HCT116 (cell line): ENCODE data around the gene BAIAP2. TPM values are rescaled to one million over a fixed set of nuclear protein-coding genes. Genes with fewer than 3 reads are reported as not detected.

ENCODE experiments used
- ATAC-seq: fragments of 200-7000 bp; cut with Tn5 transposase; 2 replicates; pipeline ENCODE4 v1.9.1; 2020; ENCODE audit warnings: mild to moderate bottlenecking, moderate library complexity
- BruUV-seq: library from RNA; stranded (reverse); fragments of 400-500 nt; replicated peaks from 2 replicates; lab custom pipeline; 2021; lab: Mats Ljungman, UMichigan
- CTCF ChIA-PET: fragments of 300-600 bp; sonication (Branson Sonifier 250); formaldehyde crosslinking; loops from one replicate; lab custom pipeline; 2021; ENCODE audit warnings: antibody characterized with exemption; lab: Charles Lee
- POLR2A ChIA-PET: fragments of 300-600, 350-600 bp; sonication (Branson Sonifier 250); formaldehyde crosslinking; loops from one replicate; lab custom pipeline; 2021; ENCODE audit warnings: antibody characterized with exemption; lab: Charles Lee
- RAD21 ChIA-PET, 2 experiments: fragments of 300-600 bp; sonication (Branson Sonifier 250); formaldehyde crosslinking; loops; one replicate each; lab custom pipeline; 2023; ENCODE audit warnings: low total read pairs in 2 of 2; ENCODE audit not compliant: uncharacterized antibody in 2 of 2, unreplicated experiment in 2 of 2, low non-redundant PET in 1 of 2; lab: Charles Lee
- DNase-seq: peaks from one replicate; pipeline ENCODE4 v3.0.0-alpha.2; 2010; ENCODE audit warnings: low read depth, low spot score
- H2AFZ ChIP-seq: fragments of 200-600 bp; shearing (Covaris generic), sonication (generic); 2 replicates; pipeline ENCODE4 v1.6.1; 2017; ENCODE audit warnings: low read depth, mixed run types, mixed read lengths, antibody characterized with exemption, low read length; ENCODE audit not compliant: poor library complexity, severe bottlenecking
- H3K27ac ChIP-seq: 2 replicates; pipeline ENCODE4 v1.5.1; 2012; ENCODE audit warnings: low read depth, low read length
- H3K27me3 ChIP-seq: fragments of 200-600 bp; sonication (generic); 2 replicates; pipeline ENCODE4 v1.6.1; 2016; ENCODE audit warnings: mixed run types, low read length, mixed read lengths; ENCODE audit not compliant: insufficient read depth
- H3K36me3 ChIP-seq, 2 experiments: fragments of 200-500 bp in 1 of 2; fragments of 200-600 bp in 1 of 2; sonication (Bioruptor generic) in 1 of 2; sonication (generic) in 1 of 2; 2 replicates each; pipeline versions ENCODE4 v1.5.1 to v1.6.1; 2014 to 2016; ENCODE audit warnings: low read length in 2 of 2, inconsistent platforms in 1 of 2, mixed read lengths in 1 of 2, mixed run types in 1 of 2; ENCODE audit not compliant: insufficient read depth in 2 of 2, control insufficient read depth in 1 of 2
- H3K4me1 ChIP-seq, 2 experiments: fragments of 200-600 bp in 1 of 2; sonication (generic) in 1 of 2; 2 replicates each; pipeline versions ENCODE4 v1.5.1 to v1.6.1; 2012 to 2017; ENCODE audit warnings: low read length in 2 of 2, inconsistent platforms in 1 of 2, mild to moderate bottlenecking in 1 of 2, mixed read lengths in 1 of 2, mixed run types in 1 of 2, moderate library complexity in 1 of 2; ENCODE audit not compliant: insufficient read depth in 2 of 2, control insufficient read depth in 1 of 2
- H3K4me2 ChIP-seq: fragments of 200-600 bp; sonication (generic); 2 replicates; pipeline ENCODE4 v1.6.1; 2017; ENCODE audit warnings: mixed run types, low read length, mixed read lengths
- H3K4me3 ChIP-seq, 2 experiments: fragments of 200-600 bp in 1 of 2; sonication (generic) in 1 of 2; replicated peaks in 1 of 2; 2 replicates each; pipeline ENCODE4 v1.5.1; 2011 to 2016; ENCODE audit warnings: low read length in 2 of 2, control low read depth in 1 of 2, low read depth in 1 of 2, mild to moderate bottlenecking in 1 of 2, mixed read lengths in 1 of 2, mixed run types in 1 of 2
- H3K79me2 ChIP-seq: fragments of 200-600 bp; sonication (generic); 2 replicates; pipeline ENCODE4 v1.6.1; 2017; ENCODE audit warnings: mild to moderate bottlenecking, mixed run types, low read length, moderate library complexity, mixed read lengths; ENCODE audit not compliant: insufficient read depth
- H3K9ac ChIP-seq: fragments of 200-600 bp; sonication (generic); 2 replicates; pipeline ENCODE4 v1.6.1; 2016; ENCODE audit warnings: low read length, mixed read lengths
- H3K9me2 ChIP-seq: fragments of 200-600 bp; sonication (generic), shearing (Covaris generic); 2 replicates; pipeline ENCODE4 v1.6.1; 2017; ENCODE audit warnings: mixed run types, mild to moderate bottlenecking, moderate library complexity; ENCODE audit not compliant: insufficient read depth
- H3K9me3 ChIP-seq, 2 experiments: fragments of 200-500 bp in 1 of 2; fragments of 200-600 bp in 1 of 2; sonication (Bioruptor generic) in 1 of 2; sonication (generic) in 1 of 2; 2 replicates each; pipeline ENCODE4 v1.6.1; 2014 to 2017; ENCODE audit warnings: low read length in 2 of 2, mixed read lengths in 2 of 2, inconsistent platforms in 1 of 2, low read depth in 1 of 2, mild to moderate bottlenecking in 1 of 2, mixed run types in 1 of 2, moderate library complexity in 1 of 2; ENCODE audit not compliant: control insufficient read depth in 1 of 2, insufficient read depth in 1 of 2
- H4K20me1 ChIP-seq: fragments of 200-600 bp; sonication (generic), shearing (Covaris generic); 2 replicates; pipeline ENCODE4 v1.6.1; 2017; ENCODE audit warnings: mixed run types, mild to moderate bottlenecking, moderate library complexity; ENCODE audit not compliant: insufficient read depth
- EZH2 ChIP-seq: fragments of 200-600 bp; sonication (generic); IDR thresholded peaks from 2 replicates; pipeline ENCODE4 v1.6.1; 2017; ENCODE audit warnings: antibody characterized with exemption, mixed run types
- RAD21 ChIP-seq: IDR thresholded peaks from 2 replicates; pipeline ENCODE4 v1.6.1; 2012; ENCODE audit warnings: low read depth, mild to moderate bottlenecking
- SRF ChIP-seq: IDR thresholded peaks from 2 replicates; pipeline ENCODE4 v1.6.1; 2012; ENCODE audit warnings: low read depth
- YY1 ChIP-seq: IDR thresholded peaks from 2 replicates; pipeline ENCODE4 v1.6.1; 2011; ENCODE audit warnings: low read length, low read depth, moderate library complexity, mild to moderate bottlenecking; ENCODE audit not compliant: insufficient replicate concordance; ENCODE audit errors: extremely low read depth
- ZNF274 ChIP-seq: fragments of 200-500 bp; sonication (Bioruptor generic); IDR thresholded peaks from 2 replicates; pipeline ENCODE4 v1.6.1; 2014; ENCODE audit warnings: mild to moderate bottlenecking, low read depth, low read length, inconsistent platforms
- intact Hi-C: fragments of 100-400 bp; cut with micrococcal nuclease; formaldehyde crosslinking; loops from 2 replicates; pipeline ENCODE4 v1.10.0; 2022
- total RNA-seq: library from RNA; stranded (reverse); gene quantifications from one replicate; pipeline ENCODE4 v1.2.1, GENCODE V29; 2021; ENCODE audit not compliant: unreplicated experiment
- TF ChIP-seq, protein P1 (sequence below): IDR thresholded peaks from 2 replicates; pipeline ENCODE4 v1.6.1; 2012
- TF ChIP-seq, protein P2 (sequence below), 3 experiments: fragments of 200-600 bp in 1 of 3; sonication (generic) in 1 of 3; IDR thresholded peaks in 2 of 3; conservative IDR thresholded peaks in 1 of 3; 2 replicates each; pipeline ENCODE4 v1.5.1; 2012 to 2017; ENCODE audit warnings: low read depth in 2 of 3, low read length in 2 of 3, antibody characterized with exemption in 1 of 3, borderline replicate concordance in 1 of 3, control low read depth in 1 of 3, mild to moderate bottlenecking in 1 of 3, mixed read lengths in 1 of 3, mixed run types in 1 of 3, moderate library complexity in 1 of 3; ENCODE audit not compliant: insufficient read depth in 1 of 3
- TF ChIP-seq, protein P3 (sequence below): IDR thresholded peaks from 2 replicates; pipeline ENCODE4 v1.6.1; 2012; ENCODE audit warnings: low read depth

Gene BAIAP2
- total RNA-seq, 1 experiment from 2014 or later = 105 TPM

DNA sequence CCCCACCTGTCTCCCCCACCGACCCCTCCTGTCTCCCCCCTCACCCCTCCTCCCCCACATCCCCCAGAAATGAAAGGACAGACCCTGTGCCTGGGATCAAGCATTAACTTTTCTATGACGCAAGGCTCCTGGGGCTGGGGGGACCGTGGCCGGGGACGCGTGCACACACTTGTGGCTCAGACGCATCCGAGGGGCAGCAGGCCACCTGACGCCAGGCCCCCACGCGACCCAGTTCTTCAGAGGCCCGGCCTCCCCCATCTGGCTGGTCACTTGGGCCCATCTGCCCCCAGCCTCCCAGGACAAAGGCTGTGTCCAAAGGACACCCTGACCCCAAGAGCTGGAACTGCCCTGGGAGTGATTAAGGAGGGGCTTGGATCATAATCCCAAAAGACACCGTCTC is 116.3 kb downstream of the BAIAP2 start:
- ChIA-PET RAD21 (no interaction called here), POLR2A (no interaction called here), CTCF (no interaction called here)
- no peaks in the 10 kb centered on the region for H3K9me2 ChIP-seq
- H3K27me3 ChIP-seq = peaks cover 14% of the 10 kb centered on the region; the same call in 1 of the 2 replicates
- H3K4me1 ChIP-seq = no peaks in the 10 kb centered on the region
- H3K4me2 ChIP-seq = no peak overlapping the region
- no peaks in the 10 kb centered on the region for H3K9me3 ChIP-seq
- no peak overlapping the region for H2AFZ ChIP-seq
- H4K20me1 ChIP-seq = no peaks in the 10 kb centered on the region
- H3K27ac ChIP-seq = no peak overlapping the region
- H3K36me3 ChIP-seq = no peaks in the 10 kb centered on the region
- BruUV-seq = no TSS peak
- TF ChIP-seq, protein P1, sequence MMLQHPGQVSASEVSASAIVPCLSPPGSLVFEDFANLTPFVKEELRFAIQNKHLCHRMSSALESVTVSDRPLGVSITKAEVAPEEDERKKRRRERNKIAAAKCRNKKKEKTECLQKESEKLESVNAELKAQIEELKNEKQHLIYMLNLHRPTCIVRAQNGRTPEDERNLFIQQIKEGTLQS = no peak
- TF ChIP-seq YY1 (no peak), EZH2 (no peak), ZNF274 (no peak), RAD21 (no peak), SRF (no peak)
- TF ChIP-seq, protein P2, sequence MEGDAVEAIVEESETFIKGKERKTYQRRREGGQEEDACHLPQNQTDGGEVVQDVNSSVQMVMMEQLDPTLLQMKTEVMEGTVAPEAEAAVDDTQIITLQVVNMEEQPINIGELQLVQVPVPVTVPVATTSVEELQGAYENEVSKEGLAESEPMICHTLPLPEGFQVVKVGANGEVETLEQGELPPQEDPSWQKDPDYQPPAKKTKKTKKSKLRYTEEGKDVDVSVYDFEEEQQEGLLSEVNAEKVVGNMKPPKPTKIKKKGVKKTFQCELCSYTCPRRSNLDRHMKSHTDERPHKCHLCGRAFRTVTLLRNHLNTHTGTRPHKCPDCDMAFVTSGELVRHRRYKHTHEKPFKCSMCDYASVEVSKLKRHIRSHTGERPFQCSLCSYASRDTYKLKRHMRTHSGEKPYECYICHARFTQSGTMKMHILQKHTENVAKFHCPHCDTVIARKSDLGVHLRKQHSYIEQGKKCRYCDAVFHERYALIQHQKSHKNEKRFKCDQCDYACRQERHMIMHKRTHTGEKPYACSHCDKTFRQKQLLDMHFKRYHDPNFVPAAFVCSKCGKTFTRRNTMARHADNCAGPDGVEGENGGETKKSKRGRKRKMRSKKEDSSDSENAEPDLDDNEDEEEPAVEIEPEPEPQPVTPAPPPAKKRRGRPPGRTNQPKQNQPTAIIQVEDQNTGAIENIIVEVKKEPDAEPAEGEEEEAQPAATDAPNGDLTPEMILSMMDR (IDR thresholded peaks at IDR 0.05 in 2 of 3, conservative IDR thresholded peaks at IDR 0.05 in 1 of 3; ENCODE audit: borderline replicate concordance in 1 of 3, insufficient read depth in 1 of 3, low read depth in 2 of 3, low read length in 2 of 3) = no peak
- TF ChIP-seq, protein P3, sequence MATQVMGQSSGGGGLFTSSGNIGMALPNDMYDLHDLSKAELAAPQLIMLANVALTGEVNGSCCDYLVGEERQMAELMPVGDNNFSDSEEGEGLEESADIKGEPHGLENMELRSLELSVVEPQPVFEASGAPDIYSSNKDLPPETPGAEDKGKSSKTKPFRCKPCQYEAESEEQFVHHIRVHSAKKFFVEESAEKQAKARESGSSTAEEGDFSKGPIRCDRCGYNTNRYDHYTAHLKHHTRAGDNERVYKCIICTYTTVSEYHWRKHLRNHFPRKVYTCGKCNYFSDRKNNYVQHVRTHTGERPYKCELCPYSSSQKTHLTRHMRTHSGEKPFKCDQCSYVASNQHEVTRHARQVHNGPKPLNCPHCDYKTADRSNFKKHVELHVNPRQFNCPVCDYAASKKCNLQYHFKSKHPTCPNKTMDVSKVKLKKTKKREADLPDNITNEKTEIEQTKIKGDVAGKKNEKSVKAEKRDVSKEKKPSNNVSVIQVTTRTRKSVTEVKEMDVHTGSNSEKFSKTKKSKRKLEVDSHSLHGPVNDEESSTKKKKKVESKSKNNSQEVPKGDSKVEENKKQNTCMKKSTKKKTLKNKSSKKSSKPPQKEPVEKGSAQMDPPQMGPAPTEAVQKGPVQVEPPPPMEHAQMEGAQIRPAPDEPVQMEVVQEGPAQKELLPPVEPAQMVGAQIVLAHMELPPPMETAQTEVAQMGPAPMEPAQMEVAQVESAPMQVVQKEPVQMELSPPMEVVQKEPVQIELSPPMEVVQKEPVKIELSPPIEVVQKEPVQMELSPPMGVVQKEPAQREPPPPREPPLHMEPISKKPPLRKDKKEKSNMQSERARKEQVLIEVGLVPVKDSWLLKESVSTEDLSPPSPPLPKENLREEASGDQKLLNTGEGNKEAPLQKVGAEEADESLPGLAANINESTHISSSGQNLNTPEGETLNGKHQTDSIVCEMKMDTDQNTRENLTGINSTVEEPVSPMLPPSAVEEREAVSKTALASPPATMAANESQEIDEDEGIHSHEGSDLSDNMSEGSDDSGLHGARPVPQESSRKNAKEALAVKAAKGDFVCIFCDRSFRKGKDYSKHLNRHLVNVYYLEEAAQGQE = no peak
- intact Hi-C loops = no loop called here
- no peak for DNase-seq
- no peaks in the 10 kb centered on the region for H3K79me2 ChIP-seq
- no peak overlapping the region for H3K4me3 ChIP-seq
- no peak for ATAC-seq
- H3K9ac ChIP-seq = no peak overlapping the region
